GM19043 (cell line): ENCODE results near the gene FLT4.

Experiments
- ATAC-seq: cut with Tn5 transposase; IDR thresholded peaks from one replicate; pipeline ENCODE4 v1.9.1; 2021; ENCODE audit warnings: low read depth; ENCODE audit not compliant: unreplicated experiment

Gene FLT4

GRCh38 chr5:180611140-180611850 is 38.1 kb downstream of the FLT4 start:
- no peak for ATAC-seq

GRCh38 chr5:180609817-180610550 is 39.4 kb downstream of the FLT4 start:
- ATAC-seq: no peak

- ATAC-seq: no peak
These were observed 40.0 kb downstream of the FLT4 start for GRCh38 chr5:180609386-180609785.

GRCh38 chr5:180608572-180609310 is 40.7 kb downstream of the FLT4 start:
- ATAC-seq: no peak

- no peak for ATAC-seq
These were observed 41.4 kb downstream of the FLT4 start for GRCh38 chr5:180607861-180608571.

GRCh38 chr5:180606215-180606785 is 43.1 kb downstream of the FLT4 start:
- no peak for ATAC-seq

GRCh38 chr5:180605554-180606214 is 43.7 kb downstream of the FLT4 start:
- ATAC-seq: no peak

GRCh38 chr5:180604271-180604670 is 45.1 kb downstream of the FLT4 start:
- no peak for ATAC-seq

GRCh38 chr5:180603076-180603594 is 46.3 kb downstream of the FLT4 start:
- ATAC-seq: no peak

- ATAC-seq: no peak
These were observed 46.8 kb downstream of the FLT4 start for GRCh38 chr5:180602481-180603075.

- ATAC-seq: no peak
These were observed 47.6 kb downstream of the FLT4 start for GRCh38 chr5:180601591-180602480.

- no peak for ATAC-seq
These were observed 48.8 kb downstream of the FLT4 start for GRCh38 chr5:180600554-180601041.

GRCh38 chr5:180599981-180600553 is 49.3 kb downstream of the FLT4 start:
- ATAC-seq: no peak

- no peak for ATAC-seq
These were observed 49.8 kb downstream of the FLT4 start for GRCh38 chr5:180599590-180599914.

GRCh38 chr5:180598797-180599589 is 50.4 kb downstream of the FLT4 start:
- no peak for ATAC-seq

- ATAC-seq: no peak
These were observed 51.1 kb downstream of the FLT4 start for GRCh38 chr5:180598316-180598701.

GRCh38 chr5:180596668-180597231 is 52.6 kb downstream of the FLT4 start:
- no peak for ATAC-seq
